Measurements from ENCODE around the gene ZNF638. TPM values are rescaled to one million over a fixed set of nuclear protein-coding genes. Genes with fewer than 3 reads are reported as not detected.
"Not testable (repeated sequence)": the region's sequence is repeated elsewhere in the genome, so short reads cannot be mapped to it uniquely, and the experiment has no call there.

The ZNF638 gene
- total RNA-seq, 4 donors from 2014 or later, result 94.9 to 114 (median 109) TPM

- DNase-seq (ENCODE audit: low spot score in 2 of 2), result no peak
- intact Hi-C loops (cut with DNase I; ENCODE audit: low total_unique reads), result no loop called here
- TF ChIP-seq POLR2A (IDR thresholded peaks at IDR 0.05), result no peak
- TF ChIP-seq CTCF (IDR thresholded peaks at IDR 0.05), result no peak
- no peak overlapping the region for H3K4me3 ChIP-seq (ENCODE audit: low read depth, poor library complexity, severe bottlenecking)
- WGBS, 2 donors, result 70 to 80% methylated on average over 9 of the region's 9 CpGs
These were observed 18.4 kb upstream of the ZNF638 start for GRCh38 chr2:71313016-71313766.

GRCh38 chr2:71317060-71317459, 14.5 kb upstream of the ZNF638 start:
- WGBS, 2 donors, result 88 to 92% methylated on average over 4 of the region's 4 CpGs
- intact Hi-C loops (cut with DNase I; ENCODE audit: low total_unique reads), result no loop called here
- TF ChIP-seq POLR2A (IDR thresholded peaks at IDR 0.05) (no peak), CTCF (IDR thresholded peaks at IDR 0.05) (no peak)
- no peak overlapping the region for H3K4me3 ChIP-seq (ENCODE audit: low read depth, poor library complexity, severe bottlenecking)
- DNase-seq (ENCODE audit: low spot score in 2 of 2), result no peak

- 94 to 96% methylated on average over 4 of the region's 4 CpGs for WGBS, 2 donors
- DNase-seq (ENCODE audit: low spot score in 2 of 2); intact Hi-C loops (cut with DNase I; ENCODE audit: low total_unique reads); H3K4me3 ChIP-seq (ENCODE audit: low read depth, poor library complexity, severe bottlenecking): not testable (repeated sequence)
These were observed 13.7 kb upstream of the ZNF638 start for GRCh38 chr2:71317900-71318299.

GRCh38 chr2:71323386-71323785, 8.2 kb upstream of the ZNF638 start:
- 70 to 85% methylated on average over 6 of the region's 6 CpGs for WGBS, 2 donors
- no peak for TF ChIP-seq CTCF (IDR thresholded peaks at IDR 0.05)
- no peak for TF ChIP-seq POLR2A (IDR thresholded peaks at IDR 0.05)
- DNase-seq (ENCODE audit: low spot score in 2 of 2), result no peak
- intact Hi-C loops (cut with DNase I; ENCODE audit: low total_unique reads), result no loop called here
- no peak overlapping the region for H3K4me3 ChIP-seq (ENCODE audit: low read depth, poor library complexity, severe bottlenecking)

DNA sequence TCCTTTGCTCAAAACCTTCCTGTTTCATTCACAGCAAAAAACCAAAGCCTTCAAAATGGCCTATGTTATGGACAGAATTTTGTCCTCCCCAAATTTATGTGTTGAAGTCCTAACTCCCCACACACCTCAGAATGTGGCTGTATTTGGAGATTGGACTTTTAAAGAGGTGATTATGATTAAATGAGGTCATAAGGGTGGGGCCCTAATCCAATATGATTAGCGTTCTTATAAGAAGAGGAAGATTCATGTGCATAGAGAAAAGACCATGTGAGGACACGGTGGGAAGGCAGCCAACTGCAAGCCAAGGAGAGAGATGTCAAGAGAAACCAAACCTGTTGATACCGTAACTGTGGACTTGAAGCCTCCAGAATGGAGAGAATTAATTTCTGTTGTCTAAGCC, 4.6 kb upstream of the ZNF638 start:
- WGBS, 2 donors, result 89 to 90% methylated on average over 3 of the region's 3 CpGs
- intact Hi-C loops (cut with DNase I; ENCODE audit: low total_unique reads), result no loop called here

DNA sequence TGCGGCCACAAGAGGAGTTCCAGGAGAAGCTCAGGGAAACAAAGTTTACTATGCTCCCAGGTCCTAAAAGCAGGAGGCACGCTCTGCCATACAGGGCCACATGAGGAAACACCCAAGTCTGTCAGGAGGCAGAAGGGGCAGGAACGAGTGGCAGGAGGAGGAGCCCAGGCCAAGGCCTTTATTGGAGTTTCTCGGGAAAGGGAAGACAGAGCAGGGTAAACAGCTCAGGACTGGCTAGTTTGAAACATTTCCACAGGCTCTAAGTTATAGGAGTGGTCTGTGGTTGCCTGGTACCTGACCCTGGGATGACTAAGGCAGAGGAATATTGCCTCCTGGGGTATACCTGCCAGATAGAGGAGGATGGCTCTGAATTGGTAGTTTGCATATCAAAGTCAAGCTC, 3.7 kb upstream of the ZNF638 start:
- H3K4me3 ChIP-seq (ENCODE audit: low read depth, poor library complexity, severe bottlenecking), result no peak overlapping the region
- WGBS, 2 donors, result 78 to 79% methylated on average over 4 of the region's 4 CpGs
- TF ChIP-seq POLR2A (IDR thresholded peaks at IDR 0.05) (no peak), CTCF (IDR thresholded peaks at IDR 0.05) (no peak)
- intact Hi-C loops (cut with DNase I; ENCODE audit: low total_unique reads), result no loop called here
- no peak for DNase-seq (ENCODE audit: low spot score in 2 of 2)

More for the DNA sequence above, 4.6 kb upstream of the ZNF638 start:
- TF ChIP-seq POLR2A (IDR thresholded peaks at IDR 0.05) (no peak), CTCF (IDR thresholded peaks at IDR 0.05) (no peak)
- H3K4me3 ChIP-seq (ENCODE audit: low read depth, poor library complexity, severe bottlenecking), result no peak overlapping the region
- no peak for DNase-seq (ENCODE audit: low spot score in 2 of 2)
